Mesenchymal stem cell (in vitro differentiated cells and primary cell): ENCODE data around the gene KRT13.

Experiments used
- DNase-seq: peaks from one replicate; pipeline ENCODE4 v3.0.0-alpha.2; 2013
- H2AFZ ChIP-seq: one replicate; pipeline ENCODE4 v1.6.1; 2013; ENCODE audit warnings: low read depth, mild to moderate bottlenecking, control low read depth, inconsistent platforms, low read length, moderate library complexity
- H2AK5ac ChIP-seq: 2 replicates; pipeline ENCODE4 v1.6.1; 2013; ENCODE audit warnings: low read length, moderate library complexity, mild to moderate bottlenecking, inconsistent platforms; ENCODE audit not compliant: severe bottlenecking
- H2BK120ac ChIP-seq: one replicate; pipeline ENCODE4 v1.6.1; 2013; ENCODE audit warnings: low read depth, mild to moderate bottlenecking, inconsistent platforms, low read length, moderate library complexity
- H2BK12ac ChIP-seq, 2 experiments: one replicate each; pipeline ENCODE4 v1.6.1; 2013; ENCODE audit warnings: inconsistent platforms in 2 of 2, low read length in 2 of 2, mild to moderate bottlenecking in 2 of 2, moderate library complexity in 2 of 2, control low read depth in 1 of 2
- H2BK15ac ChIP-seq: one replicate; pipeline ENCODE4 v1.6.1; 2013; ENCODE audit warnings: mild to moderate bottlenecking, low read depth, inconsistent platforms; ENCODE audit not compliant: poor library complexity, severe bottlenecking
- H2BK5ac ChIP-seq: 2 replicates; pipeline ENCODE4 v1.6.1; 2013; ENCODE audit warnings: low read depth, mild to moderate bottlenecking, low read length, control low read depth, inconsistent platforms; ENCODE audit not compliant: poor library complexity, severe bottlenecking
- H3K14ac ChIP-seq, 2 experiments: one replicate each; pipeline ENCODE4 v1.6.1; 2013; ENCODE audit warnings: inconsistent platforms in 2 of 2, low read length in 2 of 2, control low read depth in 1 of 2, mild to moderate bottlenecking in 1 of 2, moderate library complexity in 1 of 2
- H3K18ac ChIP-seq, 2 experiments: one replicate each; pipeline ENCODE4 v1.6.1; 2013; ENCODE audit warnings: inconsistent platforms in 2 of 2, low read length in 2 of 2, control low read depth in 1 of 2, low read depth in 1 of 2, mild to moderate bottlenecking in 1 of 2
- H3K23ac ChIP-seq, 2 experiments: one replicate each; pipeline ENCODE4 v1.6.1; 2013; ENCODE audit warnings: inconsistent platforms in 2 of 2, low read length in 2 of 2, mild to moderate bottlenecking in 2 of 2, moderate library complexity in 2 of 2, control low read depth in 1 of 2
- H3K27ac ChIP-seq: 2 replicates; pipeline ENCODE4 v1.5.1; 2013; ENCODE audit warnings: mild to moderate bottlenecking, moderate library complexity, low read length, control low read depth, inconsistent platforms; ENCODE audit not compliant: poor library complexity, severe bottlenecking
- H3K27me3 ChIP-seq, 2 experiments: 2 replicates each; pipeline versions ENCODE4 v1.6.1 to v1.7.0; 2013; ENCODE audit warnings: low read length in 2 of 2, mild to moderate bottlenecking in 2 of 2, moderate library complexity in 2 of 2, control low read depth in 1 of 2, inconsistent platforms in 1 of 2; ENCODE audit not compliant: control insufficient read depth in 1 of 2, insufficient read depth in 1 of 2
- H3K36me3 ChIP-seq, 2 experiments: 2 replicates each; pipeline versions ENCODE4 v1.6.1 to v1.7.0; 2013; ENCODE audit warnings: low read length in 2 of 2, control low read depth in 1 of 2, inconsistent platforms in 1 of 2, low read depth in 1 of 2, mild to moderate bottlenecking in 1 of 2; ENCODE audit not compliant: insufficient read depth in 2 of 2, control insufficient read depth in 1 of 2
- H3K4ac ChIP-seq, 2 experiments: one replicate each; pipeline ENCODE4 v1.6.1; 2013; ENCODE audit warnings: inconsistent platforms in 2 of 2, low read length in 2 of 2, mild to moderate bottlenecking in 2 of 2, moderate library complexity in 2 of 2, control low read depth in 1 of 2, low read depth in 1 of 2
- H3K4me1 ChIP-seq: 2 replicates; pipeline ENCODE4 v1.6.1; 2013; ENCODE audit warnings: low read depth, low read length, control low read depth; ENCODE audit not compliant: control insufficient read depth, insufficient read depth
- H3K4me2 ChIP-seq: 2 replicates; pipeline ENCODE4 v1.6.1; 2013; ENCODE audit warnings: low read length, mild to moderate bottlenecking, inconsistent platforms; ENCODE audit not compliant: poor library complexity, severe bottlenecking
- H3K4me3 ChIP-seq, 2 experiments: 2 replicates each; pipeline versions ENCODE4 v1.5.1 to v1.7.0; 2013; ENCODE audit warnings: low read length in 2 of 2, mild to moderate bottlenecking in 2 of 2, control low read depth in 1 of 2, low read depth in 1 of 2; ENCODE audit not compliant: insufficient read depth in 1 of 2
- H3K79me1 ChIP-seq: replicated peaks from 2 replicates; pipeline ENCODE4 v1.6.1; 2013; ENCODE audit warnings: mild to moderate bottlenecking, control low read depth, low read length, inconsistent platforms; ENCODE audit not compliant: poor library complexity, severe bottlenecking
- H3K9ac ChIP-seq: 2 replicates; pipeline ENCODE4 v1.7.0; 2013; ENCODE audit warnings: mild to moderate bottlenecking, low read length, moderate library complexity
- H3K9me3 ChIP-seq: 2 replicates; pipeline ENCODE4 v1.7.0; 2013; ENCODE audit warnings: mild to moderate bottlenecking, low read length; ENCODE audit not compliant: control insufficient read depth
- H4K8ac ChIP-seq: one replicate; pipeline ENCODE4 v1.6.1; 2013; ENCODE audit warnings: inconsistent platforms, mild to moderate bottlenecking, low read length, moderate library complexity
- H4K91ac ChIP-seq: one replicate; pipeline ENCODE4 v1.6.1; 2013; ENCODE audit warnings: mild to moderate bottlenecking, low read length, inconsistent platforms
- WGBS: methylation state at CpG from one replicate; pipeline ENCODE4 v1.1.7; 2013; ENCODE audit warnings: mixed read lengths; 5-methylcytosine and 5-hydroxymethylcytosine counted together

Gene KRT13

GRCh38 chr17:41457676-41458075 is 47.7 kb downstream of the KRT13 start:
- no peak overlapping the region for H4K91ac ChIP-seq
- H3K18ac ChIP-seq: no peak overlapping the region
- no peak overlapping the region for H3K4me2 ChIP-seq
- H2BK120ac ChIP-seq: no peak overlapping the region
- no peak overlapping the region for H3K14ac ChIP-seq
- no peak overlapping the region for H2BK5ac ChIP-seq
- no peak overlapping the region for H3K23ac ChIP-seq
- DNase-seq: no peak
- no peak overlapping the region for H3K9ac ChIP-seq
- WGBS: 89% methylated on average over 4 of the region's 4 CpGs
- no peak overlapping the region for H4K8ac ChIP-seq
- H2AFZ ChIP-seq: no peak overlapping the region
- no peaks in the 10 kb centered on the region for H3K9me3 ChIP-seq
- no peak overlapping the region for H2BK12ac ChIP-seq
- peaks cover 0 to 78% of the 10 kb centered on the region in 2 experiments for H3K27me3 ChIP-seq
- no peak overlapping the region for H3K4ac ChIP-seq
- no peaks in the 10 kb centered on the region for H3K36me3 ChIP-seq
- H3K4me1 ChIP-seq: no peaks in the 10 kb centered on the region
- no peaks in the 10 kb centered on the region for H3K79me1 ChIP-seq
- H3K4me3 ChIP-seq: no peak overlapping the region
- H2BK15ac ChIP-seq: no peak overlapping the region
- H3K27ac ChIP-seq: no peak overlapping the region
- H2AK5ac ChIP-seq: no peak overlapping the region

GRCh38 chr17:41456204-41456603 is 49.2 kb downstream of the KRT13 start:
- Histone ChIP-seq H3K4me2 (no peak overlapping the region), H3K4ac (no peak overlapping the region), H3K36me3 (no peaks in the 10 kb centered on the region), H2BK5ac (no peak overlapping the region), H3K27ac (no peak overlapping the region), H3K27me3 (peaks cover 0 to 77% of the 10 kb centered on the region in 2 experiments), H3K9me3 (peaks cover 13% of the 10 kb centered on the region), H2AK5ac (no peak overlapping the region), H2BK12ac (no peak overlapping the region), H3K9ac (no peak overlapping the region), H2BK15ac (no peak overlapping the region), H2BK120ac (no peak overlapping the region), H3K4me3 (no peak overlapping the region), H3K23ac (no peak overlapping the region), H3K14ac (no peak overlapping the region), H4K8ac (no peak overlapping the region), H4K91ac (no peak overlapping the region), H3K79me1 (no peaks in the 10 kb centered on the region), H3K18ac (no peak overlapping the region), H2AFZ (no peak overlapping the region), H3K4me1 (no peaks in the 10 kb centered on the region)
- WGBS: 71% methylated on average over 1 of the region's 3 CpGs
- DNase-seq: no peak

GRCh38 chr17:41455236-41455635 is 50.2 kb downstream of the KRT13 start:
- no peak overlapping the region for H3K23ac ChIP-seq
- peaks cover 0 to 79% of the 10 kb centered on the region in 2 experiments for H3K27me3 ChIP-seq
- no peak overlapping the region for H2AFZ ChIP-seq
- H3K9ac ChIP-seq: peak overlapping the region; percentile 25
- WGBS: 100% methylated on average over 1 of the region's 1 CpG
- DNase-seq: no peak
- no peak overlapping the region for H3K4me2 ChIP-seq
- H3K4ac ChIP-seq: no peak overlapping the region
- no peak overlapping the region for H2BK5ac ChIP-seq
- H3K18ac ChIP-seq: no peak overlapping the region
- no peaks in the 10 kb centered on the region for H3K79me1 ChIP-seq
- H4K91ac ChIP-seq: no peak overlapping the region
- H3K36me3 ChIP-seq: no peaks in the 10 kb centered on the region
- H2BK120ac ChIP-seq: no peak overlapping the region
- no peaks in the 10 kb centered on the region for H3K4me1 ChIP-seq
- no peak overlapping the region for H3K14ac ChIP-seq
- no peak overlapping the region for H2AK5ac ChIP-seq
- no peak overlapping the region for H4K8ac ChIP-seq
- no peak overlapping the region for H3K4me3 ChIP-seq
- H3K9me3 ChIP-seq: peaks cover 14% of the 10 kb centered on the region
- H2BK12ac ChIP-seq: no peak overlapping the region
- no peak overlapping the region for H3K27ac ChIP-seq
- no peak overlapping the region for H2BK15ac ChIP-seq

GRCh38 chr17:41453066-41453465 is 52.3 kb downstream of the KRT13 start:
- Histone ChIP-seq H3K23ac (no peak overlapping the region), H3K4me3 (no peak overlapping the region), H2AK5ac (no peak overlapping the region), H2BK12ac (no peak overlapping the region), H3K79me1 (no peaks in the 10 kb centered on the region), H3K4me2 (no peak overlapping the region), H3K9me3 (peaks cover 14% of the 10 kb centered on the region), H4K91ac (no peak overlapping the region), H3K27me3 (peaks cover 0 to 59% of the 10 kb centered on the region in 2 experiments), H3K4me1 (no peaks in the 10 kb centered on the region), H3K9ac (no peak overlapping the region), H3K36me3 (no peaks in the 10 kb centered on the region), H3K27ac (no peak overlapping the region), H2BK15ac (no peak overlapping the region), H3K18ac (no peak overlapping the region), H3K4ac (no peak overlapping the region), H2AFZ (no peak overlapping the region), H2BK120ac (no peak overlapping the region), H4K8ac (no peak overlapping the region), H2BK5ac (no peak overlapping the region), H3K14ac (no peak overlapping the region)
- no peak for DNase-seq
- 95% methylated on average over 2 of the region's 3 CpGs for WGBS
